ENCODE data around the gene TOE1. TPM values are rescaled to one million over a fixed set of nuclear protein-coding genes. Genes with fewer than 3 reads are reported as not detected.
A peak's percentile ranks its signal among the peaks of the same experiment; 100 is the strongest.

TOE1 gene
- total and polyA plus RNA-seq, 12 donors, result 3.3 to 17.7 (median 10.1) TPM

GRCh38 chr1:45340816-45341466 lies 971 bp downstream of the TOE1 start:
- TF ChIP-seq CTCF (IDR thresholded peaks at IDR 0.05) (no peak), POLR2A (IDR thresholded peaks at IDR 0.05) (no peak)
- WGBS, 4 donors, result 4 to 45% (median 30%) methylated on average over 4 to 6 of the region's 6 CpGs
- Histone ChIP-seq H3K4me3 (peak overlapping the region; percentile 37 to 95 (median 72)), H3K9me3 (replicated peaks in 1 of 3) (no peaks in the 10 kb centered on the region), H3K4me1 (replicated peaks in 1 of 2) (peaks cover 19 to 20% of the 10 kb centered on the region in 2 donors), H3K27me3 (no peaks in the 10 kb centered on the region), H3K27ac (peak overlapping the region in 4 of 5 donors; percentile 88 to 96 (median 94)), H3K36me3 (replicated peaks in 1 of 2) (peaks cover 0 to 38% of the 10 kb centered on the region in 2 donors)
- DNase-seq, result no peak
- intact Hi-C loops (cut with DNase I), result loop anchor here in 1 of 2 donors (10.0 kb wide), 1 partner anchor 224 kb away; no protein-coding TSS in a partner anchor

- H3K36me3 ChIP-seq (replicated peaks in 1 of 2), result peaks cover 0 to 38% of the 10 kb centered on the region in 2 donors
- peaks cover 22 to 30% of the 10 kb centered on the region in 2 donors for H3K4me1 ChIP-seq (replicated peaks in 1 of 2)
- no peak overlapping the region for H3K4me3 ChIP-seq
- TF ChIP-seq POLR2A (IDR thresholded peaks at IDR 0.05), result no peak
- TF ChIP-seq CTCF (IDR thresholded peaks at IDR 0.05), result no peak
- H3K27ac ChIP-seq, result no peak overlapping the region
- intact Hi-C loops (cut with DNase I), result loop anchor here in 1 of 2 donors (10.0 kb wide), 1 partner anchor 220 kb away; no protein-coding TSS in a partner anchor
- H3K9me3 ChIP-seq (replicated peaks in 1 of 3), result no peaks in the 10 kb centered on the region
- no peak for DNase-seq
- 78 to 100% (median 96%) methylated on average over 2 of the region's 2 CpGs for WGBS, 4 donors
- no peaks in the 10 kb centered on the region for H3K27me3 ChIP-seq
These were observed 4.5 kb downstream of the TOE1 start for GRCh38 chr1:45344499-45344898.

GRCh38 chr1:45345014-45345413 lies 5.0 kb downstream of the TOE1 start:
- H3K36me3 ChIP-seq (replicated peaks in 1 of 2), result peaks cover 0 to 38% of the 10 kb centered on the region in 2 donors

More at GRCh38 chr1:45345014-45345413, 5.0 kb downstream of the TOE1 start:
- Histone ChIP-seq H3K27ac (no peak overlapping the region), H3K4me1 (replicated peaks in 1 of 2) (peaks cover 22 to 31% of the 10 kb centered on the region in 2 donors), H3K27me3 (no peaks in the 10 kb centered on the region), H3K4me3 (no peak overlapping the region), H3K9me3 (replicated peaks in 1 of 3) (no peaks in the 10 kb centered on the region)
- 95 to 98% (median 97%) methylated on average over 10 to 13 of the region's 13 CpGs for WGBS, 4 donors
- TF ChIP-seq CTCF (IDR thresholded peaks at IDR 0.05) (no peak), POLR2A (IDR thresholded peaks at IDR 0.05) (no peak)
- intact Hi-C loops (cut with DNase I), result loop anchor here in 1 of 2 donors (10.0 kb wide), 1 partner anchor 220 kb away; no protein-coding TSS in a partner anchor
- DNase-seq, result no peak

All from adrenal gland (tissue), 12 donors.